GM04504 (cell line): ENCODE data around the gene KCTD1.
A peak's percentile ranks its signal among the peaks of the same experiment; 100 is the strongest.

ENCODE experiments used
- DNase-seq: peaks from one replicate; pipeline ENCODE4 v3.0.0-alpha.2; 2012; ENCODE audit warnings: low read depth

Gene KCTD1

DNA sequence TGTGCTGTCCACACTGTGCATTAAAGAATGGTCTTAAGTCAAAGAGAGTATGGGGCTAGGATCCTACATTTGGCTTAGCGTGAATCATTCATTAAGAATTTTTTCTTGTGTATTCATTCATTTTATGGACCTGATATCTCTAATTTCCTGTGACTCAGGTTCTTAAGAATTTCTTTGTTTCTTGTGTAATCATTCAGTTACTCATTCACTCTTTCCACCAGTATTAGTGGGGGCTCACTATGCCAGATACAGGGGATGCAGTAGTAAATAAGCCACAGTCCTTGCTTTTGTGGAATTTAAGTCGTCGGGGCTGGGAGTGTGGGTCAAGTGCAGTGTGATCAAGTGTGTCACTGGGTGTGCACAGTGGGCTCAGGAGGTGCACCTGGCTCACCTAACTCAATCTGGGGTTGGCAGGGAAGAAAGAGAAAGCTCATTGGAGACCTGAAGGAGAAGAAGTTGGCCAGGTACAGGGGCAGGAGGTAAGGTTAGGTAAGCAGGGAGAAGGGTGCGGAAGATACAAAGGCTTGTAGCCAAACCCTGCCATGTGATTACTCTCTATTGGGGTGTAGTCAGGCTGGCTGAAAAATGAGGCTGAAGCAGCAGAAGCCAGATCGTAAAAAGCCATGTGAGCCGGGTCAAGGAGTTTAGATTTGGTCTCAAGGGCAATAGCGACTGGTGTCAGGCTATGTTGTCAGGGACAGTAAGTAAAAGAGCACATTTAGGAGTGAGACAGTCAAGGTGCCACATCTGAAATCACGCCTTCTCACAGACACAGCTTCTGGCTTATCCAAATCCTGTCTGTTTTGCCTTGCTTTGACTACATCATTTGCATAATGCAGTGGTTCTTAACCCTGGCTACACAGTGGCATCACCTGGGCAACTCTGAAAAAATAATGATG is 67.2 kb downstream of the KCTD1 start:
- DNase-seq: peak; percentile 67

DNA sequence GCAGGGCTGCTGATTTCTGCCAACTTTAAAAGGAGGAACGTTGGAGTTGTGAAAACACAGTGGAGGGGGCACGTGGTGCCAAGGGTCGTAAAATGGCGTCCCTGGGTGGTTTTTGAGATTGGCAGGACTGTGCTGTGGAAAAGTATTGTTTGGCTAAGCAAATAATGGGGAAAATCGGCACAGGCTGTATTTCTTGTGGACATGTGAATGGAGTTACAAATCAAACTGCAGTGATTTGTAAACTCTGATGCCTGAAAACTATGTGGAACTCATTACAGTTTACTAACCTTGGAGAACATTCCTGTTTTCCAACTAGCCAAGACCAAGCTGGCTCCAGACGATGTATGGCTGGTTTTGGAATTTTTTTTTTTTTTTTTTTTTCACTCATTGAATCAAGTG is 68.7 kb downstream of the KCTD1 start:
- no peak for DNase-seq

DNA sequence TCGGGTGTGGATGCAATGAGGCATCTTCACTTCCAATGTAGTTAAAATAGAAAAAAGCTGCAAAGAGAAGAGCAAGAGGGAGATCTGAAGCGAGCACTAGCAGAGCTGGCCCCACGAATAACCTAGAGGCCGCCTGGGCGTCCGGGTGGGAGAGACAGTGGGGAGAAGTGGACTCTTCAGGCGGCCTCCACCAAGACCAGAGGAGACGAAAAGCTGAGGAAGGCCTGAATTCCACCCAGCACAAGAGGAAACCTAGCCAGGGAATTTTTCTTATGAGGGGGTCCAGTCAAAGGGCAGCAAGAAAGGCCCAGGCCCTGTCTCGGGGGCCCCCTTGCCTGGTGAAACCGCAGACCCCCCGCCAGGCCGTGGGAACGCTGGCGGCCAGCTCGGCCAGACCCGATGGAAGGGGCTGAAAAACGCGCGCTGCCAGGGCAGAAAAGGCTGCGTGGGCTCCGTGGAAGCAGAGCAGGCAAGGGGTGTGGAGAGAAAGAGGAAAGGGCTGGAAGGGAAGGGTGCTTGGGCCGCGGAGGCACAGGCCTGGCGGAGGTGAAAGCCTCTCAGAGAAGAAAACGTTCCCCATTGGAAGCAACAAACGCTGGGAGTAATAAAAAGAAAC is 69.2 kb downstream of the KCTD1 start:
- no peak for DNase-seq

DNA sequence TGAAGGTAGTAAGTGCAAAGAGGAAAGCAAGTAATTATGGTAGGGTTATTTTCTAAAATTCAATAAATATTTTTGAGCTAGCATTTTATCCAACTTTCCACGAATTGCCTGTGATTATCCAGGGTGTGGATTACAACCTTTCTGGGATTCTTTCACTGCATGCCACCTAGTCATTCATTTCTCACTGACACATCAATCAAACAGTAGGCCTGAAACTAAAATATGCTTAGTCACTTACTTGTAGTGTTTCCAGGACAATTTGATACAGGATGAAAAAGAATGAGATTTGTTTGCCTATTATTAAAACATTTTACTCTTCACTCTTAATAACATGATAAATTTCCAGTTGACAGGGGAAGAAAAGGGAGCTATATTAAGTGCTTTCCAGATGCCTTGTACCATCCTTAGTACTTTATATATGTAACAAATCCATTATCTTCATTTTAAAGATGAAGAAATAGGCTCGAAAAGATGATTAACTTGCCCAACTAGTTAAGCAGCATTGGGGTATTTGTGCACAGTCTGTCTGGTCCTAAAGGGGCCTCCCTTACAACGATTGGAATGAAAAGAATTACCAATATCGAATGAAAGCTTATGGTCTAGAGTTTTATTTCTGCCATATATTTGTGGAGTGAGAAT is 70.4 kb downstream of the KCTD1 start:
- DNase-seq: no peak

DNA sequence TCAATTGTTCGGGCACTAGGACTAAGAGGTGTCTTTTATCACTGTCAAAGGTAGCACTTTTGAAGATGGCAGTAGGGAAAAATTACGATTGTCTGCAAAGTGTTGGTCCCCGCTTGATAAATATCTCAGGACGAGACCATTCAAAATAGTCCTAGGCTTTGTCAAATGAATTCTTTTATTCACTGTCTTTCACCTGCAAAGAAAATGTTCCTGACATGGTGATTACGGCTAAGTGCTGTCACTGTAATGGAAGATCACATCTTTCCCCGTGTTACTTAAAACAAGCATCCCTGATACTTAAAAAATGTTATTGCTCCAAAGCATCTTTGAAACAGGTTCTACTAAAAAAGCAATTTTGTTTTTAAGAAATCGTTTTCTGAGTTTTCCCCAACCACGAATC is 71.7 kb downstream of the KCTD1 start:
- no peak for DNase-seq

DNA sequence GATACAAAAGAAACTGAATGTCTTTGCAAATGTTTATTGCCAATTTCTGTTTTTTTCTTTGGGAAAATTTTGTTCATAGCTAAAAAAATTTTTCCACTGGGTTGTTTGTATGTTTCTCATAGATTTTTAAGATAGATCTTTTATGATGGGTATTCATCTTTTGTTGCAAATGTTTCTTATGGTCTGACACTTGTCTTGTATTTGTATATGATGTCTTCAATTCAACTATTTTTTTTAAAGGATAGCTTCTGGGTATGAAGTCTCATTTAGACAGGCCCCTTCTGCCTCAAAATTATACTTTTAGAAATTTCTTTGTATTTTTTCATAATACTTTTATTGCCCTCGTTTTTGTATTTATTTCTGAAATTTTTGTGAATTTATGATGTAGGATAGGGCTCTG is 73.8 kb downstream of the KCTD1 start:
- no peak for DNase-seq

DNA sequence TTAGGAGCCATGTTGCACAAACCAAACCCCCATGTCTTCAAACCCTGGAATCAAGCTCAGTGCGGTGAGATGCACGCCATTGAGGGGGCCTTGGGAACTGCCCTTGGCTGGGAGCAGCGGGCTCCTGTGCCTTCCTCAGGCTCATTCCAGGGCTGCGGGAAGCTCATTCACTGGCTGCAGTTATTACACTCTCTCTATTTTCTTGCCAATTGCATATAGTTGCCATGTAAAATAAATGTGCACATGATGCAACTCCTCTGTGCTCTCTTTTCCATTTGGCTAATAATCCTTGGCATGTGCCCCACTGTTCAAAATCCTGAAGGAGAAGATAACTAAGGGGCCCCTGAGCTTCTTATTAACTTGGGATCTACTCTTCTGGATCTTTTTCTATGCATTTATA is 74.7 kb downstream of the KCTD1 start:
- DNase-seq: no peak

DNA sequence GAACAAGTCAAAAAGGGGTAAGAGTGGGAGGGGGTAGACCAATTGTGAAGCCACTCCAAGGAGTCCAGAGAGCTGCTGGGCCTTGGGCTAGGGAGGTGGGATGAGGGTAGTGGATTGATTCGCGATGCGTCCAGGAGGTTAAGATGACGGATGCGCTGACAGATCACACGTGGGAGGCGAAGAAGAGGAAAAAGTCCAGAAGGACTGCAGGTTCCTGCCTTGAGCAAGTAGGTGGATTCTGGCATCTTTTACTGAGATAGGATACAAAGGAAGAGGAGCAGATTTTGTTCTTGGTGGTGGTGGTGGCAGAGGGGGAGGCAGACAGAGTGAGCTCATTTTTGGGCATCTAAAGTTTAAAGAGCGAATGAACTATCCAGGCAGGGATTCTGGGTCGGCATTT is 76.5 kb downstream of the KCTD1 start:
- no peak for DNase-seq

DNA sequence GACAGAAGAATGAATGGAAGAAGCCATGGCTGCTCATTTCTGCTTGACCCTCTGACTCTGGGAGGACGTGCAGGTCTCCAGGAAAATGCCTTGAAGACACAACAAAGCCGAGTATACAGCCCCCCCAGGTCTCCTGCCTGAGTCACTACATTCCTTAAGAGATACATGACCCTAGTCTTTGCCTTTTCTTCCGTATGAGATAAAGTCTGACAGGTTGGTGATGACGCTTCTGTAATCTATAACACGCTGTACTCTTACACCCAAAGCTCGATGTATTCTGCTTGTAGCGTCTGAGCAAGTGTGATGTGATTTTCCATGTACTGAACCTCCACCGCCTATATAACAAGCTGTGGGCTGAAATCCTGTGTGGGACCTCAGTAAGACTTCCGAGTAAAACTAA is 77.3 kb downstream of the KCTD1 start:
- no peak for DNase-seq

DNA sequence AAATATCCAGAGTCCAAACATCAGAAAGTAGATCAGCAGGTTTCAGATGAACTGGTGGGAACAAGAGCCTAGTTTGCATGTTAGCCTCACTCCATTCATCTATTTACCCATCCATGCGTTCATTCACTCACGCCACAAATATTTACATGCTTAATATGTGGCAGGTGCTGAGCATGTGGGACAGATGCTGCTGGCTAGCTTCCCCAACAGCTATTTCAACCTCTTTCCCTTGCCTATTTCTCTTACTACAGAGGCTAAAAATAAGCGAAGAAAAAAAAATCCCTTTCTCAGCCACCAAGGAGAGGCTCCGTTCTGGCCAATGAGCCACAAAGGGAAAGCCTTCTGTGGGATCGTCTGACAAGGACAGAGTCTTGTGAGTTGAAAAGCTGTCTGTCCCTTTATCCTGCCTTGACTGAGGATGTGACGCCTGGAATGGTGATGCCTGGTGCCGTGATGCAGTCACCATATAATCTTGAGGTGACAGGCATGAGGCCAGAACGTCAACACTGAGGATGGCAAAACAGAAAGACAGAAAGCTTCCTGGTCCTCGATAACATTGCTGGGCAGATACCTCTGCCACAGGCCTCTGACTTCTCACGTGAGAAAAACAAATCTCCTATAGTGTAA is 78.2 kb downstream of the KCTD1 start:
- peak; percentile 73 for DNase-seq

DNA sequence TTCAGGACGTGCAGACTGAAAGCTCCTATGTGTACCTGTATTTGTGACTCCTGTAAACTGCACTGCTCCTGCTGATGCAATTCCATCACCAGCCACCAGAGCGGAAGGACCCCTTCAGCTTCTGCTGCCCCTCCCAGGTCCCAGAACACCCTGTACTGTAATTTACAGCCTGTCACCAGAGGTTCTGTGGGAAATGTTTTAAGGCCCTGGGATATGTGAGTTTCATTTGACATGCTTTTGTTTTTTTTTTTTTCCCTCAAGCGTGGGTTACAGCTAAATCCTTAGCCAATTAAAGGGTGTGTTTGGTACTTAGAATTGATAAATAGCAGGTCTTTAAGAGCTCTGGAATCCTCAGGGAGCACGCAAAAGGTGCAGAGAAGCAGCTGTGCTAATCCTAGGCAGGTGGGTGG is 79.4 kb downstream of the KCTD1 start:
- no peak for DNase-seq

DNA sequence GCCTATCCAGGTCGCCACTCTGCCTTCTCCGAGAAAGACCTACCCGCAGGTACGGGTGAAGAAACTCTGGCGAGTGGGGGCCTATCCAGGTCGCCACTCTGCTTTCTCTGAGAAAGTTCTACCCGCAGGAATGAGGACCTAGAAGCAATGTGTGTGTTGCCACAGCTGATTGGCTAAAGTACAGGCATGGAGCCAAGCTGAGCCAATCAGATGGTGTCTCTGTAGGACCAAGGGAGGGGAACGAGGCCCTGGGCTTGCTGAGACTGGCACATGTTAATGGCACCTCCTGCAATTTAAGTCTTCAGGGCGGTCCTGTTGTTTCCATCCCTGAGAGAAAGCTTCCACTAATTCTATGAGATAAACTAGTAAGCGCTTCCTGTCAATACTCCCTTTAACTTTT is 82.3 kb downstream of the KCTD1 start:
- DNase-seq: no peak

DNA sequence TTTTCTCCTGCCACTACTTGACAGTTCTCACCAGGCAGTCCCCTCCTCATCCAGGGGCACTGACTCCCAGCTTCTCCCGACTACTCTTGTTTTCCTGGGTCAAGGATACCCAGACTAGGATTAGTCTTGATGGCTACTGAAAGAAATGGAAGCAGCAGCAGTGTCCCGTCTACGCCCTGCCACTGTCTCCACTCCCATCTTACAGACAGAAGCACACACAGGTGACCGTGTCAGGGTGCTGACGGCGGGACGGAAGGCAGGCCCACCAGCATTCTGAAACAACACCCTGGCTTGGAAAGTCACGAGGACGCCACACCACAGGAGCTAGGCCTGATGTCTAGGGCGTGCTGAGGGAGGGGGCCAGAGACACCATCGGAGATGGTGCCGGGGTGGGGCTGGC is 82.9 kb downstream of the KCTD1 start:
- DNase-seq: no peak

DNA sequence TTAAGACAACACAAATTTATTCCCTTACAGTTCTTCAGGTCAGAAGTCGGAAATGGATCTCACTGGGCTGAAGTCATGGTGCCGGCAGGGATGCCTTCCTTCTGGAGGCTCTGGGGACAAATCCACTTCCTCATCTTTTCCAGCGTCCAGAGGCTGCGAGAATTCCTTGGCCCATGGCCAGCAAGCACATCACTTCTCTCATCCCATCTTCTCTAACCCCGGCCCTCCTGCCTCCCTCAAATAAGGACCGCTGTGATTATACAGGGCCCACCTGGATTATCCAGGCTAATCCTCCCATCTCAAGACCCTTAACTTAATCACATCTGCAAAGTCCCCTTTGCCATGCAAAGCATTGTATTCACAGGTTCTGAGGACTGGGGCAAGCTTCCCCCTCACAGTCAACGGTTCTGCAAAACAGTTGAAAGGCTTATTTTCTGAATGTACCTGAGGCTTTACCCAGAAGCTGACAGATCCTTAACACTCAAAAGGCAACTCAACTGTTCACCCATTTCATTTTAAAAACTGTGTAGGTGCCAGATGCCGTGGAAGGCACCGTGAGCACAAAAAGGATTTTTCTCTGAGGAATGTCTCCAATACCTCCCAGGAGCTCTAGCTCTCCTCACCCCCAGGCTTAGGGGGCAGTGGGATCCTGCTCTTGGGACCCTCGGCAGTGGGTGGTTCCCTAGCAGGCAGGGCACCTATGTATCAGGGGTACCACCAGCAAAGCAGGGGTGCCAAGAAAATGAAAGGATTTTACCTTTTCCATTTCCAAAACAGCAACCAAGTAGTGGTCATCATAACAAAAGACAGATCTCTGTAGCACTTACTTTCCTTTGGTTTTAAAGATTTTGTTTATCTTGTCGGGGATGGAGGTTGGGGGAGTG is 84.0 kb downstream of the KCTD1 start:
- no peak for DNase-seq

DNA sequence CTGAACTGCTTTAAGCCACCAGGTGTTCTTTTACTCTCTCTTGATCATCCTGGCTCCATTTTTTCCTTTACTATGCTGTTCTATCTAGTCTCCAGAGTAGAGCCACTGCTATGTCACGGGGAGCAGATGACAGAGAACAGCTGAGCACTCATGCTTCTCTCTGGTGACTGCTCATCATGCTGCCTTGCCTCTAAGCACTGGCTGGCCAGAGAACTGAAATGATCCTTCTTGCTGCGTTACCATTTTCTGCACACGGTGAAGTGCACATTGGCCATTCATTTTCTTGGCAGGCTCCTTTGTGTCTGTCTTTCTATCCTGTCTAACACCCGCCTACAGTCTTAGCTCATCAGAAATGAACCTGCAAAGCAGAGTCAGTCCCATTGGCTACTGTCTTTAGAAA is 86.0 kb downstream of the KCTD1 start:
- DNase-seq: no peak

DNA sequence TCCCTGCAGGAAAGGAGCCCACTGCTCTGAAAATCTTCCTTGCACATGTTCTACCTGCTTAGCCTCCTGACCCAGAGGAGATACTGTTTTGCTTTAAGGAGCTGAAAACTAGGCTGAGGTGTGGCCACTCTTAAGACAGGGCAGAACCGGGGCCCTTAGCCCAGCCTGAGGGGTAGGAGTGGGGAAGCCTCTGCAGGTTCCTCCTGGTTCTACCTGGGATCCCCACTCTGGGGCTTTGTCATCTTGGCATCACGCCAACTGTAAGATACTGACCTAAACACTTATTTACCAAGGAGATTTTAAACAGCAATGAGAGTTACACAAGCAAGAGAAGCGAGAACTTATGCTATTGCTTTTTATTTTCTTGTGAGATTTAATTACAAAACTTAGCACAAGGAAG is 86.9 kb downstream of the KCTD1 start:
- no peak for DNase-seq

DNA sequence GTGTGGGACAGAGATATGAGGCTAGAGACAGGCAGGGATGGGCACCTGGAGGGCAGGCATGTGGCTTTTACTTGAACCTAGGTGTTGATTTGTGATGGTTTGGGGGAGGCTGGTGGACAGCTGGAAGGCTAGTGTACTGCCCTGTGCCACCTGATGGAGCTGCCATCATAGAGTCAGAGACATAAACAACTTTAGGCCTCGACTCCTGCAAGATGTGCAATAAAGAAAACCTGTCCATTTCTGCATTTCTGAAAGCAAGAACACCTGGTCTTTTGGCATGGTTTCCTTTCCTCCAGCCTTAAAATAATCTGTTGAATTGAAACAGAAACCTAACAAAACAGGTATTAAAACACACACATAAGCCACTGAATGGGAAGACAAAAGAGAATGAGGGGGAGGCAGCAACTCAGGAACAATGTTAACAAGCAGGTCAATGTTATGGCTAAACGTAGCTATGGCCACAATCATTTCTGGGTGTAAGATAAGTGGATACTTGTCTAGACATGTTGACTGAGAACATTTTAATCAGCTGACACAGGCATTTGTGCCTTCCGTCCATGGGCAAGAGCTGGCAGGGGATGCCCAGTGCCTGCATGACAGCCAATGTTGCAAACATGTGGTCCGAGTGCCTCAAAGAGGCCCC is 87.8 kb downstream of the KCTD1 start:
- no peak for DNase-seq

DNA sequence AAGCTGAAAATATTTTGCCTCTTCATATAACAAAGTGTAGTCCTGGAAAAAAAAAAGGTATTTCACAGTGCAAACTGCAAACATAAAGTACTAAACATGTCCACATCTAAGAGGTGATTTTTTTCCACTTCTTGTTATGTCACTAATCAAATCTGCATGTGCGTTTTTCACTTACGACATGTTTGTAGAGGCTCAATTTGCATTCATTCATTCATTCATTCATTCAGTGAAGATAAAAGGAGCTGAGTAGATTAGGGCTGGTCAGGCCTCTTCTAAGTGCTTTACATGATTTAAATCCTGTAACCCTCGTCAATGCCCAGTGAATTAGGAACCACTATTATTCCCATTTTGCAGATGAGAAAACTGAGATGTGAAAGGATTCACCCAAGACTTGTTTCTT is 88.5 kb downstream of the KCTD1 start:
- DNase-seq: no peak

DNA sequence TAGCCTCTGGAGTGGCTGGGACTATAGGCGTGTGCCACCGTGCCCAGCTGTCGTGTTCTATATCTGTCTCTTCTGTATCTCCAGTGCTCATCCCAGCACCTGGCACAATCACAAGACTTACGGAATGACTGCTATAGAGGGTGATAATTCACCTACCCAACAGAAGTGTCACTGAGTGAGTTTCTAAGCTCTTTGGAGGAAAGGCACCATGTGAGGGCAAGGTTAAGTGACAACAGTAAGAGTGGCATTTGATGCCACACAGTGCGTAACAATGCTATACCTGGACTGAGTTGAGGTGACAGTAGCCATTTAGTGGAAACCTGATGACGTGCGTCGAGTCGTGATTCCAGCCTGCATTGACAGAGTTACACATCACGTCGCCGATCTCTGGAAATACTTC is 89.0 kb downstream of the KCTD1 start:
- no peak for DNase-seq

DNA sequence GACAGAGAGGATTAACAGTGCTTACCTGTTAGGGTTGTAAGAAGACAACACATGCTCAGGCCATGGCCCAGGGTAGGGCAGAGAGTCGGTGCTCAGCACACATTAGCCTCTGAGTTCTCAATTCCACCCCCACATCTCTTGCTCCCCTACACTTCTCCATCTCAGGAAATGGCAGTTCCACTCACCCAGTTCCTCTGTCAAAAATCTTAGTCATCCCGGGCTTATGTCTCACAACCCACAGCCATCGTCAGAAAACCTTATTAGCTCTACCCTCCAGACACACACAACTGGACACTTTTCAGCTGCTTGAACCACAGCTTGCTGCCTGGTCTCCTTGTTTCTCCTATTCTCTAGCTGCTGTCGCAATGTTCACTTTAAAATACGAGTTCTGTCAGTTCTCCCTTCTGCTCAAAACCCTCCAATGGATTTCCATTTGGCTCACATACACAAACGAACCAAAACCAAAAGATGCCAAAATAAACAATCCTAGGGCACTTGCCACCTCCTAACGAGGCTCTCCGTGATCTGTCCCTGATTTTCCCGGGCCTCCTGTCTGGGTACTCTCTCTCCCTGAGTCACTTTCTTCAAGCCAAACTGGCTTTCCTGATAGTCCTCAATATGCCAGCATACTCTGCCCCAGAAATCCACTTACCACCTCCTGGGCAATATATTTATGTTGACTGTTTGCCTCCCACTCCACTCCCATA is 89.7 kb downstream of the KCTD1 start:
- no peak for DNase-seq
